Upper lobe of left lung (tissue), 4 donors: ENCODE data around the gene LARP4B.

Source experiments
- CTCF ChIP-seq, 6 experiments: fragments of 450-650 bp in 4 of 6; fragments of 200-600 bp in 2 of 6; sonication (generic) in 2 of 6; IDR thresholded peaks; one replicate each; pipeline ENCODE4 v1.5.1; 2016 to 2019; ENCODE audit warnings: antibody characterized with exemption in 6 of 6
- EP300 ChIP-seq, 4 donors: sonication (generic); formaldehyde crosslinking; IDR thresholded peaks; one replicate each; pipeline ENCODE4 v1.5.1; 2017; ENCODE audit warnings: antibody characterized with exemption in 4 of 4, control low read depth in 2 of 4
- POLR2A ChIP-seq, 4 donors: fragments of 450-650 bp; IDR thresholded peaks; one replicate each; pipeline ENCODE4 v1.5.1; 2016 to 2017; ENCODE audit warnings: antibody characterized with exemption in 4 of 4, mild to moderate bottlenecking in 2 of 4

- TF ChIP-seq CTCF (IDR thresholded peaks at IDR 0.05): no peak
- no peak for TF ChIP-seq POLR2A (IDR thresholded peaks at IDR 0.05)
- no peak for TF ChIP-seq EP300 (IDR thresholded peaks at IDR 0.05)
These were observed 25.5 kb downstream of the LARP4B start for GRCh38 chr10:905972-906371.
